Stimulated activated CD8-positive, alpha-beta memory T cell treated with anti-CD3 and anti-CD28 coated beads, Interleukin-2, amount 100 ng/mL, for 1 hour (primary cell): Measurements from ENCODE around the gene RNU2-1.
"Not testable (repeated sequence)": the region's sequence is repeated elsewhere in the genome, so short reads cannot be mapped to it uniquely, and the experiment has no call there.

Experiments used
- DNase-seq, 2 donors: peaks; one replicate each; pipeline ENCODE4 v3.0.0-alpha.2; 2020; ENCODE audit warnings: low read depth in 2 of 2

RNU2-1 gene

DNA sequence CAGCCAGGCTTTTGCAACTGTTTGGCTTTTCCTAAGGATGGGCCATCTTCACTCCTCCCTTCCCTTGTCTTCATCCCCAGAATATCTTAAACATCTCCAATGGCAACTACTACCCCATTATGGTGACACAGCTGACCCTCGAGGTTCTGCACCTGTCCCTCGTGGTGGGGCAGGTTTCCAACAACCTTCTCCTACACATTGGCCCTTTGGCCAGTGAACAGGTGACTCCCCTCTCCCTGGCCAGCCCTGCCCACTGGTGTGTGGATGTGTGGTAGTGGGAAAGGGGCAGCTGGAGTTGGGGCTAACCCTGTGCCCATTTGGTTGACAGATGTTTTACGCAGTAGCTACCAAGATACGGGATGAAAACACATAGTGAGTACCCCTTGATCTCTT, 17.4 kb downstream of the RNU2-1 start:
- no peak for DNase-seq

DNA sequence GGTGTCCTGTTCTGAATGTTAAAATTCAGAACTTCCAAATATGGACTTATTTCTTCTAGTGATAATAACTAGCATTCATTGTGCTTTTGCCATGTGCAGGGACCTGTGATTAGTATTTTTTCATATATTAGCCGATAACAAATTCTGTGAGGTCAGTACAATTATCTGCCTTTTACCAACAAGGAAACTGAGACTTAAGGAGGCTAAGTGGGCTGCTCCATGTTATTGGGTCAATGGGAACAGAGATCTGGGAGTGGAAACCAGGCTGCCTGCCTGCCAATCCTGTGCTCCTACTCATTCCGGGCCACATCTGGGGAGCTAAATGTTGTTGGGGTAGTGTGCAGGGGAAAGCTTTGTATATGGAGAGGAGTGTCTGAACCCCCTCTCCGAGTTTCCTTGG, 18.4 kb downstream of the RNU2-1 start:
- no peak for DNase-seq

DNA sequence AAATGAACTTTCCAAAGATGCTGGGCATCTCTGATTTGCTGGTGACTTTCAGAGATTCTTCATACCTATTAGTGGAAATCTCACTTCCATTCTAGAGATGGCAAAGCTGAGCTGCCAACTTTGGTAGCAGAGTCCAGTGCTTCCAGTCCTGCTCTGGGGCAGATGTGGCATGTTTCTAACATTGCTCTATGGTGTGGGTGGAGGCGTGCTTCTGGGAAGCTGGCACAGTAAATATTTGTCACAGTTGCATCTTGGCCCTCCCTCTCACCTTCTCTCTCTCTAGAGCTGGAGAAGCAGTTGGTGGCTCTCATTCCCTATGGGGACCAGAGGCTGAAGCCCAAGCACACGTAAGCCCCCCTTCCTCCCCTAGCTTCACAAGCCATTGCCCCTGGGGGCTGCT, 20.2 kb downstream of the RNU2-1 start:
- DNase-seq: no peak

DNA sequence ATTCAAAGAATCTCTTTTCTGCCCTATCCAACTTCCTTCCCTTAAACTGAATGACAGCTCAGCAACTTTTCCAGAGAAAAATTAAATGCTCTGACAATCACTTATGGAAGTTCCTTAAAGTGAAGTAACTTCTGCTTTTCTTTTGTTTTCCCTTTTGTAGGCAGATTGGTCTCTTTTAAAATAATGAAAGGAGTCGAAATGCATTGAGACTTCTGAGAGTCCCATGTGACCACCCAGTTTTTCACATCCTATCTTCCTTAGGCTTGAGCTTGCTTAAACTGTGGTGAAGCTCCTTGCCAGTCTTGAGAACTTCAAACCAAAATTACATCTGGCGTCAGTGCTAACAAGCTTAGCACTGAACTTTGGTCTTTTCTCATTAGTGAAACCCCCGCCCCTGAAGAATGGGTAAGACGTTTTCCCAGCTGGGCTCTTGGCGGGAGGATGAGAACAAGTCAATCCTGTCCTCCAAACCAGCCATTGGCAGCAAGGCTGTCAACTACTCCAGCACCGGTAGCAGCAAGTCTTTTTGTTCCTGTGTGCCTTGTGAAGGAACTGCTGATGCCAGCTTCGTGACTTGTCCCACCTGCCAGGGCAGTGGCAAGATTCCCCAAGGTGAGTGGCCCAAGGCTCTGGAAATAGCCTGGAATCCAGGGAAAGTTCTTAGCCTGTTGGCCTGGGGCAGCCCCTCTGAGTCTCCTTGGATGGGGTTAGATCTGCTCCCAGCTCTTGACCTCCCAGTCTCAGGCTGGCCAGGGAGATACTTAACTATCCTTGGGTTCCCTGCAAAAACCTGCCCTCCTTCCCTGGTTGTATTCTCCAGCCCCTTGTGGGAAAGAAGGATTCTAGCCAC, 20.9 kb downstream of the RNU2-1 start:
- DNase-seq: no peak

DNA sequence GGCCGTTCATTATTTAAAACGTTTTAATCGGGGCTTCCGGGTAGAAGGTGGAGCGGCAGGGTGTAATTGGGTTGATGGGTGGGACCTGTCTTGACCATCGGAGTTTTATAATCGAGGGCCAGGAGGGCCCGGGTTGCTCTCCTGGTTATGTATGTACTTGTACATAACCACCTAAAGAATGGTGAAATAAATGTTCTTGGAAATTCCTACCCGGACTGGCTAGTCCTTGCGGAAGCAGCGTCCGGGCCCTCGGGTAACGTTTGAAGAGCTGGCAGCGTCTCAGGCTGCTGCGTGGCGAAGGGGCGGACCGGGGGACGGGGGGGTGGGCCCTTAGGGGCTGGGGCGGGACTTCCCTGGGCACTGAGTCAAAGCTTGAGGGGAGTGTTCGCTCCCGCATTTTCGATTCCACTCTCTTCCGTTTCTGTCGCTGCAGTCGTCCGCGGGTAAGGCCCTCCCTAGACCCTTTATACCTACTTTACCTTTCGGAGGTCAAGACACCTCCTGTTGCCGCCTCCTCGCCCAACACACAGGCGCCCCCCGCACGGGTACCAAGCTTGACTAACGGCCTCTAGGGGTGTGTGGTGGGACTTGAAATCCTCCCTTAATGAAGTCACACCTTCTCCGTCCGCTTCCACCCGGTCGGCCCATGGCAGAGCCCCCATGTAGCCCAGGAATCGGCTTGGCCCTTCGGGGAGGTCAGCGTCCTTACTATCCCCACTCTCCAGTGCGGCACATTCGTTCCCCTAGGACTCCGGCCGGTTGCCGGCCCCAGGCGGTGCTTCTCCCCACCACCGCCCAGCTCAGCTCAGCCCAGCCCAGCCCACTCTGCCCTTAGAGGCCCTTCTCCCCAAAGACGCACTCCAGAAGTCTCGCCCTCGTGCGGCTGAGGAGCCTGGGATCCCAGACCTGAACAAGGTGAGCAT, 22.0 kb downstream of the RNU2-1 start, which contains the start of gene TMEM106A:
Gene TMEM106A, plus strand, starts transcription at position 396 of the 923 bp plus-strand sequence. CDS start 1,167 bp downstream, outside the sequence.
- DNase-seq: peak; percentile 43 to 62

DNA sequence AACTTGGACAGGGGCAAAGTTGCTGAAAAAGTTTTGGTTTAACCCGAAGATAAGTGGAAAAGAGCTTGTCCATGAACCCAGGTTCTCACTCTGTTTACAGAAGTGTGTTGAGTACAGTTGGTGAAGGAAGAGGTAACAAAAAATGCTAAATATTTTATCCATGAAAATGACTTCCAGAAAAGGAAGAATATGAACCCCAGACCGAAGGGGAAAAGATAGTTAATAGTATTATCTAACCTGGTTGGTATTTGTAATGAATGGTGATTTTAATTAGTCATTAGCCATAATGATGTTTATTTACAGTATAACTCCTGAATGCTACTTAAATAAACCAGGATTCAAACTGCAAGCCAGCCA, 22.7 kb downstream of the RNU2-1 start:
- no peak for DNase-seq

DNA sequence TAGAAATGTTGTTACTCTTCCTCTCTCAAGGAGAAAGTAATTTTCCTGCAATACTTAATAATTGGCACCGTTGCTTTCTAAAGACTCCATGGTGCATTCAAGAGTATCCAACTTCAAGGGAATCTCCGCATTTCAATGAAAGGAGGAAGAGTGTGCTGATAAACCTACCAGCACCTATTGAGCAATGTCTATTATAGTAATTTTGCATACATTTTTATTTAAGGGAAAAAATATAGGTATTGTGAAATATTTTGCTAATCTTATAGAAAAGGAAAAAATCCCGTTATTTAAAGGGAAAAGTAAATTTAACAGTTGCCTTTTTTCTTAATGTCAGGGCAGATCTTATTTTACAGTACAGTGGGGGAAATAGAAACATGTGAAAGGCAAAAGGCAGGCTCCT, 23.2 kb downstream of the RNU2-1 start:
- DNase-seq: no peak

DNA sequence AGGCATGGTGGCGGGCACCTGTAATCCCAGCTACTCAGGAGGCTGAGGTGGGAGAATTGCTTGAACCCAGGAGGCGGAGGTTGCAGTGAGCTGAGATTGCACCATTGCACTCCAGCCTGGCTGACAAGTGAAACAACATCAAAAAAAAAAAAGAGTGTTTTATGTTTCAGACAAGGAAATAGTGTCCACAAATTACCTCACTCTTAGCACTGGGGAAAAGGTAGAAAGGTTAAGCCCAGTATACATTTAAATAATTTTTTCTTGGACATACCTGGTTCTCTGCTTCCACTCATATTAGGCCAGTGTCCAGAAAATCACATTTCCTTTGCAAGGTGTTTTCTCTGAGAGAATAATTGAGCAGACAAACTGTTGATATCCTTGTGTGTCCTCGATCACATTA, 30.8 kb downstream of the RNU2-1 start:
- DNase-seq: not testable (repeated sequence)

DNA sequence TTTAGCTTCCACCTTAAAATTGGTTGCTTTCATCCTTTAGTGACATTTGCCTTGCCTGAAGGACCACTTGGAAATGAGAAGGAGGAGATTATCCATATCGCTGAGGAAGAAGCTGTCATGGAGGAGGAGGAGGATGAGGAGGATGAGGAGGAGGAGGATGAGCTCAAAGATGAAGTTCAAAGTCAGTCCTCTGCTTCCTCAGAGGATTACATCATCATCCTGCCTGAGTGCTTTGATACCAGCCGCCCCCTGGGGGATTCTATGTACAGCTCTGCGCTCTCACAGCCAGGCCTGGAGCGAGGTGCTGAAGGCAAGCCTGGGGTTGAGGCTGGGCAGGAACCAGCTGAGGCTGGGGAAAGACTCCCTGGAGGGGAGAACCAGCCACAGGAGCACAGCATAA, 33.6 kb downstream of the RNU2-1 start:
- no peak for DNase-seq

DNA sequence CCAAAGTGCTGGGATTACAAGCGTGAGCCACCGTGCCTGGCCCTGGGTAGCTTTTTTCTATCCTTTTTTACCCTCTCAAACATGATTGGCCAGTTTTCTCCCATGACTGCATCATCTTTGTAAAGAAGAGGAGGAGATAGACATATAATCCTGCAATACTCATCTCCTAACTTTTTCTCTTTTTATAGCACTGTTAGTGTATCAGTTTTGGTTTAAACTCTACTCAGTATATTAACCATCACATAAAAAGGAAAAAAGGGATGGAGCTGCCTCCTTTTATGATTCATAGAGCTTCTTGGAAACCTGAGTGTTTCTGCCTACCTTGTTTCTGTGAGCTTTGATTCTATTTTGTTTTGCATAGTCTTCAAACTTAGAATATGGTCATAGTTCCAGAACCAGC, 34.1 kb downstream of the RNU2-1 start:
- no peak for DNase-seq

DNA sequence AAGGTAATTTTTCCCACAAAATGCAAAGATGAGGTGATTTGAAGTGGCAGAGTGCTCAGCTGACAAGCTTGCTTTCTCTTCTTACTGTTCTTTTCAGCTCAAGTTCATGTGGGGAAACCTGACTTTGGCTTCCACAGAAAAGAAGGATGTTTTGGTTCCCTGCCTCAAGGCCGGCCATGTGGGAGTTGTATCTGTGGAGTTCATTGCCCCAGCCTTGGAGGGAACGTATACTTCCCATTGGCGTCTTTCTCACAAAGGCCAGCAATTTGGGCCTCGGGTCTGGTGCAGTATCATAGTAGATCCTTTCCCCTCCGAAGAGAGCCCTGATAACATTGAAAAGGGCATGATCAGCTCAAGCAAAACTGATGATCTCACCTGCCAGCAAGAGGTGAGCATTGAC, 40.5 kb downstream of the RNU2-1 start:
- no peak for DNase-seq

DNA sequence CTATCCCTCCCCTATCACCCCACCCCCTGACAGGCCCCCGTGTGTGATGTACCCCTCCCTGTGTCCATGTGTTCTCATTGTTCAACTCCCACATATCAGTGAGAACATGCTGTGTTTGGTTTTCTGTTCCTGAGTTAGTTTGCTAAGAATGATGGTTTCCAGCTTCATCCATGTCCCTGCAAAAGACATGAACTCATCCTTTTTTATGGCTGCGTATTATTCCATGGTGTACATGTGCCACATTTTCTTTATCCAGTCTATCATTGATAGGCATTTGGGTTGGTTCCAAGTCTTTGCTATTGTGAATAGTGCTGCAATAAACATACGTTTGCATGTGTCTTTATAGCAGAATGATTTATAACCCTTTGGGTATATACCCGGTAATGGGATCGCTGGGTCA, 47.1 kb downstream of the RNU2-1 start:
- not testable (repeated sequence) for DNase-seq

DNA sequence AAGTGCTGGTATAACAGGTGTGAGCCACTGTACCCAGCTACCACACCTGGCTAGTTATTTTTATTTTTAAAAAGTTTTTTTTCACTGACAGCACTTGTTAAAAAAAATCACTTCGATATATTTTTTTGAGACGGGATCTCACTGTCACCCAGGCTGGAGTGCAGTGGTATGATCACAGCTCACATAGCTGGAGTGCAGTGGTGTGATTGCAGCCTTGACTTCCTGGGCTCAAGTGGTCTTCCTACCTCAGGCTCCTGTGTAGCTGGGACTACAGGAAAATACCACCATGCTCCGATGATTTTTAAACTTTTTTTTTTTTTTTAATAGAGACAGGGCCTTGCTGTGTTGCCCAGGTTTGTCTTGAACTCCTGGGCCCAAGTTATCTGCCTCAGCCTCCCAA, 49.9 kb downstream of the RNU2-1 start:
- no peak for DNase-seq
